OCI-LY7 (cell line): Measurements from ENCODE around the gene RGMB. TPM values are rescaled to one million over a fixed set of nuclear protein-coding genes. Genes with fewer than 3 reads are reported as not detected.

ENCODE experiments used
- BruUV-seq: library from RNA; stranded (reverse); fragments of 400-500 nt; replicated peaks from 2 replicates; lab custom pipeline; 2021; lab: Mats Ljungman, UMichigan
- CTCF ChIA-PET: fragments of 300-600 bp; sonication (Branson Sonifier 250); formaldehyde crosslinking; loops from one replicate; lab custom pipeline; 2022; ENCODE audit warnings: antibody characterized with exemption; ENCODE audit not compliant: unreplicated experiment; lab: Charles Lee
- POLR2A ChIA-PET: fragments of 300-600 bp; sonication (Branson Sonifier 250); formaldehyde crosslinking; loops from one replicate; lab custom pipeline; 2022; ENCODE audit warnings: antibody characterized with exemption; lab: Charles Lee
- DNase-seq: peaks from one replicate; pipeline ENCODE4 v3.0.0-alpha.2; 2015; ENCODE audit warnings: low spot score
- H2AFZ ChIP-seq: fragments of 200-600 bp; sonication (generic), shearing (Covaris generic); 2 replicates; pipeline ENCODE4 v1.6.1; 2014; ENCODE audit warnings: mild to moderate bottlenecking, antibody characterized with exemption, low read length, moderate library complexity
- H3K27ac ChIP-seq: fragments of 200-600 bp; sonication (generic); 2 replicates; pipeline ENCODE4 v1.5.1; 2014; ENCODE audit warnings: mixed run types, low read depth, mild to moderate bottlenecking, moderate library complexity, low read length, inconsistent platforms; ENCODE audit not compliant: poor library complexity, severe bottlenecking
- H3K36me3 ChIP-seq: fragments of 200-600 bp; sonication (generic); 2 replicates; pipeline ENCODE4 v1.6.1; 2014; ENCODE audit warnings: mild to moderate bottlenecking, antibody characterized with exemption, low read length, moderate library complexity, mixed read lengths; ENCODE audit not compliant: insufficient read depth
- H3K4me1 ChIP-seq: fragments of 200-600 bp; sonication (generic); 2 replicates; pipeline ENCODE4 v1.5.1; 2014; ENCODE audit warnings: mild to moderate bottlenecking, low read length; ENCODE audit not compliant: insufficient read depth, poor library complexity, severe bottlenecking
- H3K4me2 ChIP-seq: fragments of 200-600 bp; sonication (generic); 2 replicates; pipeline ENCODE4 v1.6.1; 2014; ENCODE audit warnings: mild to moderate bottlenecking, low read length
- H3K4me3 ChIP-seq: fragments of 200-600 bp; sonication (generic); 2 replicates; pipeline ENCODE4 v1.5.1; 2014; ENCODE audit warnings: mild to moderate bottlenecking, low read depth, low read length; ENCODE audit not compliant: poor library complexity, severe bottlenecking
- H3K79me2 ChIP-seq: fragments of 200-600 bp; sonication (generic); 2 replicates; pipeline ENCODE4 v1.6.1; 2016; ENCODE audit warnings: low read depth, mild to moderate bottlenecking, low read length, moderate library complexity, mixed read lengths; ENCODE audit not compliant: insufficient read depth
- H3K9me2 ChIP-seq: fragments of 200-600 bp; sonication (generic); 2 replicates; pipeline ENCODE4 v1.6.1; 2016; ENCODE audit warnings: mild to moderate bottlenecking, low read length, mixed read lengths; ENCODE audit not compliant: insufficient read depth
- H3K9me3 ChIP-seq: fragments of 200-600 bp; sonication (generic); 2 replicates; pipeline ENCODE4 v1.6.1; 2014; ENCODE audit warnings: mild to moderate bottlenecking, mixed run types, low read length, mixed read lengths
- H4K20me1 ChIP-seq: fragments of 200-600 bp; sonication (generic); 2 replicates; pipeline ENCODE4 v1.6.1; 2014; ENCODE audit warnings: mild to moderate bottlenecking, antibody characterized with exemption, low read length, moderate library complexity, mixed read lengths; ENCODE audit not compliant: insufficient read depth
- CTCF ChIP-seq: fragments of 200-600 bp; sonication (generic); conservative IDR thresholded peaks from 2 replicates; pipeline ENCODE4 v1.5.1; 2014; ENCODE audit warnings: mild to moderate bottlenecking, antibody characterized with exemption, low read length, moderate library complexity, mixed read lengths
- EZH2phosphoT487 ChIP-seq: fragments of 200-600 bp; sonication (generic); IDR thresholded peaks from 2 replicates; pipeline ENCODE4 v1.6.1; 2018; ENCODE audit warnings: low read depth, borderline replicate concordance, mild to moderate bottlenecking, mixed run types, antibody characterized with exemption, low read length, moderate library complexity, mixed read lengths
- intact Hi-C: fragments of 100-400 bp; cut with micrococcal nuclease; formaldehyde crosslinking; loops from one replicate; pipeline ENCODE4 v1.10.0; 2022; ENCODE audit not compliant: unreplicated experiment
- total RNA-seq, 2 experiments: library from RNA; depleted of rRNA in 1 of 2; stranded (reverse); fragments of >200 nt in 1 of 2; shearing (Covaris generic) in 1 of 2; gene quantifications; 2 replicates each; pipeline ENCODE4 v1.2.3, GENCODE V29; 2014 to 2022

Gene RGMB
- total RNA-seq, 2 experiments from 2014 or later = 9.2 to 11.2 TPM

DNA sequence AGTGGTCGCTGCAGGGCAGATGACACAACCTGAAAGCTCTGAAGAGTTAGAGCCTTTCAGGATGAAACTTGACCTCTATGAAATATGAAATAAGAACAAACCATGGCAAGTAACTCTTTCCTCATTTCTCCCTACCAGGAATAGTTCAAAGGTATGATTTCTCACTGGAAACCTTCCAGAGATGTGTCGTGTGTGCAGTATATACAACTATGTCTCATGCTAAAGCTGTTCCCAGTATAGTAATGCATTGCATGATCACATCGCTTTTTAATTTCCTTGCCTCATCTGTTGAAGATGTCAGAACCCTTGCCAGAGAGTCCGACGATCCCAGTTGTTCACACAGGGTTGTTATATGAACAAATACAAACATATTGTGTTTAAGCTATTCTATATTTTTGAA is 45.8 kb upstream of the RGMB start:
- CTCF ChIA-PET = no interaction called here
- no peak overlapping the region for H3K27ac ChIP-seq
- TF ChIP-seq CTCF = no peak
- no peak for TF ChIP-seq EZH2phosphoT487
- H3K4me2 ChIP-seq = no peak overlapping the region
- no peaks in the 10 kb centered on the region for H3K9me2 ChIP-seq
- H3K79me2 ChIP-seq = no peaks in the 10 kb centered on the region
- intact Hi-C loops = no loop called here
- no peak overlapping the region for H3K4me3 ChIP-seq
- no peaks in the 10 kb centered on the region for H3K36me3 ChIP-seq
- DNase-seq = no peak
- POLR2A ChIA-PET = interaction anchor here (0.7 to 1.3 kb wide), 2 partner anchors 14 to 711 kb away, joined by 3 read pairs; no protein-coding TSS in a partner anchor
- H3K9me3 ChIP-seq = no peaks in the 10 kb centered on the region
- H4K20me1 ChIP-seq = no peaks in the 10 kb centered on the region
- H3K4me1 ChIP-seq = no peaks in the 10 kb centered on the region
- no TSS peak for BruUV-seq
- no peak overlapping the region for H2AFZ ChIP-seq

DNA sequence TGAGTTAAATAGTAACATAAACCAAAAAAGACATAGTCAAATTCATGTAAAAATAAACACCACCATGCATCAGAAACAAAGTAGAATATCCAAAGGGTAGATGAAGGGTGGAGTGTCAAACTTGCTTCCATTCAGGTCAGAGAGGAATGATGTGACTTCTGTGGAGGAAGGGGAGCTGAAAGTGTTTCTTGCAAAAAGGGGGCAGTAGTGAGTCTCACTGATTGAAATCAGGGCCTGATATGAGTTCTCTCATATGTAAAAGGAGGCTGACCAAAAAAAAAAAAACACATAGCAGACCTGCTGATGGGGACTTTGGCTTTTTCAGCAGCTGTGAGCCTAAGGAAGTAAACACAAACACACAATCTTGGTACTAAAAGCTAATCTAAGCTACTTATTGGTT is 38.8 kb upstream of the RGMB start:
- CTCF ChIA-PET = no interaction called here

More for the DNA sequence above, 38.8 kb upstream of the RGMB start:
- no peak overlapping the region for H3K27ac ChIP-seq
- H3K4me3 ChIP-seq = no peak overlapping the region
- POLR2A ChIA-PET = interaction anchor here (0.7 kb wide), 2 partner anchors 56 to 369 kb away, joined by 3 read pairs; no protein-coding TSS in a partner anchor
- no peaks in the 10 kb centered on the region for H3K36me3 ChIP-seq
- H3K9me3 ChIP-seq = no peaks in the 10 kb centered on the region
- H3K79me2 ChIP-seq = no peaks in the 10 kb centered on the region
- H2AFZ ChIP-seq = no peak overlapping the region
- H3K9me2 ChIP-seq = no peaks in the 10 kb centered on the region
- H4K20me1 ChIP-seq = no peaks in the 10 kb centered on the region
- H3K4me2 ChIP-seq = no peak overlapping the region
- BruUV-seq = no TSS peak
- DNase-seq = peak; percentile 2
- intact Hi-C loops = no loop called here
- TF ChIP-seq CTCF (peak; percentile 46; the same call in 1 of the 2 replicates), EZH2phosphoT487 (no peak)
- H3K4me1 ChIP-seq = no peaks in the 10 kb centered on the region
